NCI-H82 (cell line): ENCODE measurements around the gene ATF2.

Experiments used
- DNase-seq: peaks from one replicate; lab custom pipeline; 2025; lab: John Stamatoyannopoulos, UW

ATF2 gene, protein sequence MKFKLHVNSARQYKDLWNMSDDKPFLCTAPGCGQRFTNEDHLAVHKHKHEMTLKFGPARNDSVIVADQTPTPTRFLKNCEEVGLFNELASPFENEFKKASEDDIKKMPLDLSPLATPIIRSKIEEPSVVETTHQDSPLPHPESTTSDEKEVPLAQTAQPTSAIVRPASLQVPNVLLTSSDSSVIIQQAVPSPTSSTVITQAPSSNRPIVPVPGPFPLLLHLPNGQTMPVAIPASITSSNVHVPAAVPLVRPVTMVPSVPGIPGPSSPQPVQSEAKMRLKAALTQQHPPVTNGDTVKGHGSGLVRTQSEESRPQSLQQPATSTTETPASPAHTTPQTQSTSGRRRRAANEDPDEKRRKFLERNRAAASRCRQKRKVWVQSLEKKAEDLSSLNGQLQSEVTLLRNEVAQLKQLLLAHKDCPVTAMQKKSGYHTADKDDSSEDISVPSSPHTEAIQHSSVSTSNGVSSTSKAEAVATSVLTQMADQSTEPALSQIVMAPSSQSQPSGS

DNA sequence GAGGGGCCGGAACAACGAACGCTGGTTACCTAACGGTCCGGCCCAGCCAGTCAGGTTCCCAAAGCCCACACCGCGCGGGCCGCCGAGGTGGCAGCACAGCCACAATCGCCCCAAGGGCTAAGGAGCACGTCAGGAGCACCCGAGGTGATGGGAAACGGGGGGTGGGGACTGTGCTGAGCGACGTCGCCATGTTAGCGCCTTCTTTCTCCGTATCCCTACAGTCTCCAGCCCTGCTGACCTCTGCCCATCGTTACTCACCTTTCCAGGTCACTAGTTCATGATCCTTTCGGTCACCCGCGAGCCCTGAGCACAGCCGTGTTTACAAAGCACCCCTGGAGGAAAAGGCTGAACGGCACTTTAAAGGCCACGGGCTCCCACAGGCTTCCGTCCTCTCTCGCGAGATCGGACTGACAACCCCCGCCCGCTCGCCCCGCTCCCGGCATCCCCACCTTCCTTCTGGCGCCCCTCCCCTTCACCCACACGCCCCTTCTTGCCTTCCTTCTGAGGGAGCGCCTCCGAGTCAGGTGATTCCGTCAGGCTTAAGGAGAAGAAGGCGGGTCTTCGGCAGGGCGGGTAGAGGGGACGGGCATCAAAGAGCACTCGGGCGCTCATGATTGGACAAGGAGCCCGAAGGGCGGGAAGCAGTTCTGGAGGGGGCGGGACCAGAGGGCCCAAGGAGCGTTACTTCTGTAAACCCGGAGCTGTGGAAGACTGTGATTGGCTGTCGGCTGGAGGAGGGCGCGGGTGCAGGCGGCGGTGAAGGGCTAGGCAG, at the start of gene ATF2:
Gene ATF2 (minus strand): TSS at position 412 of the 772 bp plus-strand sequence. CDS start 31,760 bp downstream, outside the sequence.
- DNase-seq, result peak; percentile 100

DNA sequence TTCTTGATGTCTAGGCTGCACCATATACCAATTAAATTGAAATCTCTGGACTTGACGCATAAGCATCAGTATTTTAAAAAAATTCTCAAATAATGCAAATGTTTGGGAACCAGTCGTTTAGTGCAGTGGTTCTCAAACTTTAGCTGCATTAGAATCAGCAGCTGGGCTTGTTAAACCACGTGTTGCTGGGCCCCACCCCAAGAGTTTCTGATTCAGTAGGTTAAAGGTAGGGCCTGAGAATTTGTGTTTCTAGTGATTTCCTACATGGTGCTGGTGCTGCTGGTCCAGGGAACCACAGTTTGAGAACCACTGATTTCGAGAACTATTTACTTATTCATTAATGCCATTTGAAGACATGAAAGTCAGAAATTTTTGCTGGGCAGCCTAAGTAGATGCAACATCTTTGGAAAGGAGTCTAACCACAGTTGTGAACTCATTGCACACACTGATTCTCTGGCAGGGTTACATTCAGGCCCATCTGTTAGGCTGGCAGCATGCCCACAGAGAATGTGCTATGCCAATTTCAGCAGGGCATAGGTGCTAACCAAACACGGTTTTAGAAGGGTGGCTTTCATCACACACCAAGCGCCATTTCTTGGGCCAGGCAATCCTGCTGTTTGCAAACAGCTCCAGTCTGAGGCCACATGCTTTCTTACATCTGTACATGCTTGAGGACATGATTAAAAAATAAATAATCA, 39.9 kb upstream of the ATF2 start:
- DNase-seq, result no peak

DNA sequence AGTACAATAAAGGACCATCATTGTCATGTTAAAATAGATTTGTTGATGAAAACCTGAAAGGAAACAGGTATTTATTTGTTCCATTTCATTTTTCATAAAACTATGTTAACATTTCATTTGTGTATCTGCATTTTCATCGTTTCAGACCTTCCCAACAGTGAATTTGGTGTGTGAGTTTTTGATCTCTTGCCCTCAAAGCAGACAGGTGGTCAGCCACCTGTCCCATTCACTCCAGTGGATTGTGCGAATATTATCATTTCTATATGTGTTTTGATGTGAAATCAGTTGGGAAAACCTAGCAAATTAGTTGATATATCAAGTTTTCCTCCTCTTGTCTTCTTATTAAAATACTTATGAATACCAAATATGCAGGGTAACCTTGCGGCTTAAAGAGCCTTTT, 38.9 kb upstream of the ATF2 start:
- no peak for DNase-seq

DNA sequence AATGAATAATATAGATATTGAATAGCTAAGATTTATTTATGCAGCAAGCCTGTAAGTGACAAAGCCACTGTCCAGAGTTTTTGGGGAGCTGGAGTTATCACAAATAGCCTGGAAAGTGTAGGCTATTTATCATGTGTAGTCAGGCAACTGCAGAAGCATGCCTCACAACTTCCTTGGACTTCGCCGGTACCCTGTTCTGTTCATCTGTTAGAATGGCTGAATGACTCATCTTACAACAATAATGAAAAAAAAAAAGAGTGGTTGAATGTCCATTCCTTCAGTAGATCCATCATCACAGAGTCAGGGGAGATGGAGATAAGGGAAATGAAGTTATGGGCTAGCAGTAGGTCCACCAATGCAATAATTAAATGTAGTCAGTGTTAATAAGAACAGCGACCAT, 37.5 kb upstream of the ATF2 start:
- no peak for DNase-seq

DNA sequence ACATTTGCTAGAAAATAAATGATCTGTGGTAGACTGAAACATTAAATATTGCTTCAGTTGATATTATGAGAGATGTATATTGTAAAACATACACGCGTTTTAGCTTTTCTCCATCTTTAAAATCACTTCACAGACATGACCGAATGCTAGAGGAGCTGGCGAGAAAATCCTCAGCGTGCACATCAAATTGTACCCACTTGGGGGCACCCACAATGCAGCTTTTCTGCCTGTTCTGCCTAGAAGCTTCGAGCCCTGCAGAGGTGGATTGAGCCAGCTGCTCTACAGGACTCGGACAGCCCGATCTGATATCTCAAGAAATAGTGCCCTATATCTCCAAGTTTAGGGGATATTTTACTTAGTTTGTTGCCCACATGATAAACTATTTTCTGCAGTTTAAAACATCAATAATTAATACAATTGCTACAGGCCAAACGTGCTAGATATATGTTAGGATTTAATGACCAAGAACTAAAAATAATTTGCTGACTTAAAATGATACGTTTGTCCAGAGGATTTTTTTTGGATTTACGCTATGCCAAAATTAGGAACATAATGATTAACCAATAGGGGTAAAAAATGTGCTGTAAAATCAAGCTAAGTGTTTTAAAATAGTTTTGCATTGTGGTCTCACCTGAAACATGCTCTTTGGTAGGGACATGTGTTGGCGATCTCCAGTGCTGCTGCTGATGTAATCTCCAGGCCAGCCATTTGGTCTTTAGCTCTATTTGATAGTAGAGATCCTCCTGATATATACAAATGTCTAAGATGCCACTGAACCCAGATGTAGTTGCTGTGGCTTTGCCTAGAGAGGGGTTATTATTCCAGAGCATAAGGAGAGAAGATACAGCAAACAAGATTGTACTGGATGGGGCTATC, 35.9 kb upstream of the ATF2 start:
- peak; percentile 86 for DNase-seq

DNA sequence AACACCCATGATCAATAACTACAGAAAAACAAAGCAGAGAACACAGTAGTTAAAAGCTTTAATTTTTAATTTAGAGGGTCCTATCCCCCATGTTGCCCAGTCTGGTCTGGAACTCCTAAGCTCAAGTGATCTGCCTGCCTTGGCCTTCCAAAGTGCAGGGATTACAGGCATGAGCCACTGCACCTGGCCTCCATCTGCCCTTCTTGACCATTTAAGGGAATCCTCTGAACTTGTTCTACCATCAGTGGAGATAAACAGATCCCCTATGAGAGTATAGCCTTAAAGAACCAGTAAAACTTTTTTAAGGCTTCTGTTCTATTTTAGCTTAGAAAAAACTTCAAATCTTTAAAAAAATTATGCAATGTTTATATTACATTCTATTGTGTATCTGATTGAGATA, 27.0 kb upstream of the ATF2 start:
- peak; percentile 89 for DNase-seq

DNA sequence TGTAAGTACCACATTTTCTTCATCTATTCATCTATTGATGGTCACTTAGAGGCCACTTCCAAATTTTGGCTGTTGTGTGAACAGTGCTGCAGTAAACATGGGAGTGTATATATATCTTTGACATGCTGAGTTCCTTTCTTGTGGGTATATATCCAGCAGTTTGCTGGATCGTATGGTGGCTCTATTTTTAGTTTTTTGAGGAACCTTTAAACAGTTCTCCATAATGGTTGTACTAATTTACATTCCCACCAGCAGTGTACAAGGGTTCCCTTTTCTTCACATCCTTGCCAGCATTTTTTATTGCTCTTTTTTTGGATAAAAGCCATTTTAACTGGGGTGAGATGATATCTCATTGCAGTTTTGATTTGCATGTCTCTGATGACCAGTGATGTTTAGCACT, 20.8 kb upstream of the ATF2 start:
- no peak for DNase-seq

DNA sequence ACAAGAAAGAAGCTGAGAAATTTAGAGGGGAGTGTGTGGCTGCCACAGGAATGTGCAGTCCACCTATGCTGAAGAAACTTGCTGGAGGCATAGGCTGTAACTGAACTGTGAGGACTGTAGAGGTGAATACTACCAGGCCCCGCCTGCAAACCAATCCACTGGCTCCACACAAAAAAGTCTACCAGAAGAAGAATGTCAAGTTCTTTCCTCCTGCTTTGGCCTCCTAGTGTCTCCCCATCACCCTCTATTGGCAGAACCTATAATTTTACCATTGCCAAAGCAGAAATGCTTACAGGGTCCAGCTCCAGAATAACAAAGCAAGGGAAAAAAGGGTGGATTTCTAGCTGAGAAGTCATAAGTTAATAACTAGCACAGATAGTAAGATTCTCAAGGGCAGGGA, 19.4 kb upstream of the ATF2 start:
- DNase-seq, result peak; percentile 51

DNA sequence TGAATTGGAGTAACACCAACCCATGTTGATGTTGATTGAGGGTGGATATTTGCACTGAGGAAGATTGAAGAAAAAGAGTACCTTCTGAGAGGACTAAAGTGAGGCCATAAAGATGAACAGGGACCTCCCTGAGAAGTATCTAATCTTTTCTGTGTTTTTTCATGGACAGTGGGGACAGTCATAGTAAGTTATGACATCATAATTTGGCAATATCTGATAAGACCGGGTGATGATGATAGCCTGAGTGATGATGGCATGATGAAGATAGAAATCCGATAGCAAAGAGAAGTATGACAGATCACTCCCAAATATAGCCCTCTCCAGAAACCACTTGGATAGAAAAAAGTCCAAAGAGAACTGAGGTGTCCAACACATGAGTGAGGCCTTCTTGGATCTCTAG, 15.7 kb upstream of the ATF2 start:
- no peak for DNase-seq

DNA sequence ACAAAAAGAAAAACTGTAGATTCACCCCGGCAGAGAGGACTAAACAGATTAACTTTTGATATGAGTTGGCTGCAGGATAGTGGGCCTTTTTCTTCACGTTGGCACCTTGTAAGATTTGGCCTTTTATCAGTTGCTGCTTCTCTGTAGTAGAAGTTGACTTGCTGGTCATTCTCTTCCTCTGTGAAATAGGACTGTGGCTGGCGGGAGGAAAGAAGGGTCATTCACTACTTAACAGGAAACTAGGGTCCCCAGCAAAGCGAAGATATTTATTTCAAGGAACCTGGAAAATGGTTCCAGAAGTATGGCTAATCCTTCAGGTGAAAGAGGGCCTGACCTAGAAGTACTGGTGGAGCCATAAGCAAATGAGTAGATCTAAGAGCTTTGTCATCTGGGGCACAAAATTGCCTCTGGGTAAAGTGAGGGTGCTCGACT, 13.9 kb upstream of the ATF2 start:
- DNase-seq, result no peak

DNA sequence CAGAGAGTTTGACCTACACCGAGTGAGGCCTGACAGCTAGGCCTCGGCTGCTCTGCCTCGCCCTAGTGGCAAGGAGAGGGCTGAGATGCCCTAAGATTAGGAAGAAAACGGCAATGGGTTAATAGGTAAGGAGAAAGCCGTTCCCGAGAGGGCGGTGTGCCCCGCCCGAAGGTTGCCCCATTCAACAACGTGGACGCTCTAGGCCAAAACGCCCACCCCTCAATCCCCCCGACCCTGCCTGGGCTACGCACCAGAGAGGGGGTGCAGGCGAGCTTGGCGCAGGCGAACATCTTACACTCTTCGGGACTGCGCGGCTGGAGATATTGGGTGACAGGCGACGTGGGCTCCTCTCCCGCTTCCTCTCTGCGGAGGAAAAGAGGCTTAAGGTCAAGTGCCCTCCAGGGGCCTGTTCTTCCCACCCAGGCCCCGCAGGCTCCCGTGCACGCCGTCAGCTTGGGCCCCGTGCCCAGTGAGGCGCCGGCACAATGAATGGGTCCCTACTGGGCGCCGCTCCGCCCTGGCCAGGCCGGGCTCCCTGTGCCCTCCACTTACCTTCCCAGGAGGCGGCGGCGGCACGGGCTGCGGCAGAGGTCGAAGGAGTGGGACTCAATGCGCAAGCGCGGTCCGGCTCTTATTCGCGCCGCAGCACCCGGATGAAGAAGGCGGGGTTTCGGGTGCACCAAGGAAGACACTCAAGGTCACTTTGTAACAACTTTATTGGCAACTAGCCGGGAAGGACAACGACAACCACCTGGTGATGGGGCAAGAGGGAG, 13.3 kb upstream of the ATF2 start, which contains the start of gene ATP5MC3:
Gene ATP5MC3 (minus strand): TSS at position 607 of the 773 bp plus-strand sequence. CDS start 317 bp downstream, at position 290.
- peak; percentile 98 for DNase-seq

DNA sequence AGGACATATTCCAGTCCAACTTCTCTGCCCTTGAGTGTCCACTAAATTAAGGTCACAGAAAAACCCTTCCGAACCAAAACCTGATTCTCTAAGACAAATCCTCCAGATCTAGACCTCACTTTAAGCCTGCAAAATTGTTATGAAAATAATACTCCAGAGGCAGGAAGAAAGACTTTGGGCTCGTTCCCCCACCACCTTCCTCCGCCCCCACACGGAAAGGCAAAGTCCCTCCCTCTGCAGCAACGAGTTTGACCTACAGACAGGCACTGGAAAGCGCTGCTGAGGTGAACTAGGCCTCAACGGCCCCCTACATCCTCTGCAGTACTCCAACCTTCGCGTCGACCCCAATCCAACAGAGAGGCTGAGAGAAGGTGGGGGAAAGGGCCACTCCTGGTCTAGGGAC, 12.7 kb upstream of the ATF2 start:
- DNase-seq, result peak; percentile 69

DNA sequence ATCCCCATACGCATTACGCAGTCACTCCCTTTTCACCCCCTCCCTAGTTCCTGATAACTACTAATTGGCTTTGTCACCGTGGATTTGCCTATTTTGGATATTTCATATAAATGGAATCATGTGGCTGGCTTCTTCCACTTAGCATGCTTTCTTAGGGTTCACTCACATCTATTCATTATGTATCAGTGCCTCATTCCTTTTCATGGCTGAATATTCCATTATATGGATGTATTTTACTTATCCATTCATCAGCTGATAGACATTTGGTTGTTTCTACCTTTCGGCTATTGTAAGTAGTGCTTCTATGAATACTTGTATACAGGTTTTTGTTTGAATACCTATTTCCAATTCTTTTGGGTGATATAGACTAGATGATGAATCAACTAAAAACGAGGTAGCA, 8.6 kb upstream of the ATF2 start:
- DNase-seq, result no peak

DNA sequence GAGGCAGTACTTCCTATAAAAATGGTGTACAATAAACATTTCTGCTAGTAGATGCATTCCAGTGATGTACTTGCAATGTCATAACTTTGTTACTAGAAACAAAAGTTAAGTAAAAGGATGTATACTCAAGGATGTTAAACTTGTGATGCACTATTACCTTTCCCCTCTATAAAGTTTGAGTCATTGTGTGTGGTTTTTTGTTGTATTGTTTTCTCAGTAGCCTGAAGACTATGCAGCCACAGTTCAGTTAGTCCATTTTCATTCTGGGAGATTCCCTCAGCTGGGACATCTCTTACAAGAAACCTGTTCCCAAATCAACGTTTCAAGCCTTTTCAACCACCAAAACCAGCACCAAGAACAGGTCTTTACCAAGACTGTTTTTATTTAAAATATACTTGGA, 7.9 kb upstream of the ATF2 start:
- no peak for DNase-seq

DNA sequence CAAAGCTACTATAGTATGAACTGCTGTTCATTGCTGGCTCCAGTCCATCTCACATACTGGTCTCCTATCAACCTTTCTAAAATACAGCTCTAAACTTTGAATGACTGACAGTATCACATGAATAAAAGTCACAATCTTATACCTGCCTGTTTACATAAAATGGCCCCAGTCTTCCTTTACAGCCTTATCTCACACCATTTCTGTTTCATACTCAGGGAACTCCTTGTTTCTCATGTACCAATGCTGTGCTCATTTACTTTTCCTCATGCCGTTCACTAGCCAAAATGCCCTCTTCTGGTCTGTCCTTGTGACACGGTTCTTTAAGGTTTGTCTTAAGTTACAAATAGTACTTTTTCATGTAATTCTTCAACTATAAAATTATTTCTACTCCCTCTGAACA, 7.3 kb upstream of the ATF2 start:
- no peak for DNase-seq

DNA sequence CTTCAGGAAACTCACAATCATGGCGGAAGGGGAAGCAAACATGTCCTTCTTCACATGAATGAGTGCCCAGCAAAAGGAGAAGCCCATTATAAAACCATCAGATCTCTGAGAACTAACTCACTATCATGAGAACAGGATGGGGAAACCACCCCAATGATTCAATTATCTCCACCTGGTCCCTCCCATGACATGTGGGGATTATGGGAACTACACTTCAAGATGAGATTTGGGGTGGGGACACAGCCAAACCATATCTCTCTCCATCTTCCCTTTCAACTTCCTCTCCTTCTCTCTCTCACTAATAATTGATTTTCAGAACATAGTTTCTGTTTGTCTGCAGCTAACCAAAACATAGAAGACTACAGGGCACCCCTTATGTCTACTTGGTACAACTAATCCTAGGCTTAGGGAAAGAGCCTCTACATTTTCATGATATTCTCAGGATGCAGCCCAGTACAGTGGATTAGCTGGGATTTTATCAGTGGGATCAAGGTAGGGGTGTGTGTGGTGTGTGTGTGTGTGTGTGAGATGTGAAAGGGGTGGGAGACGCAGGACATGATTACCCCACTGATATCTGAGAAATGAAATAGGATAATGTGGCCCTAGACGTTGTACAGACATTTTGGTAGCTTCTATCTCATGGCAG, 2.8 kb upstream of the ATF2 start:
- DNase-seq, result peak; percentile 62

DNA sequence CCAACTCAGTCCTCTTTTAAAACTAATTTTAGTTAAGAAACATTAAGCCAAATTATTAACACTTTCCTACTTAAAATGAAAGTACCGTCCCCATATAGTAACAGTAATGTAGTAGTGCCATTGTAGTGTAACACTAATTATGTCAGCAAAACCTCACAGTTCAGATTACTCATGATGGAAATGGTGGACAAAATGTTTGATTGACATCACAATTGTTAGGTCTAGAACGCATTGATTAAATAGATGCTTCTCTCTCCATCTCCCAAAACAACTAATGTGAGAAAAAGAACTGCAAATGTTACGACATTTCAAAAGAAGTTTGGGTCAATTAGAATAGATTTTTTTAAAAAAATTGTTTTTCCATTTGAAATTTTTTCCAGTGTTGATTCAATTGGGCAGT, 1.2 kb upstream of the ATF2 start:
- DNase-seq, result no peak

DNA sequence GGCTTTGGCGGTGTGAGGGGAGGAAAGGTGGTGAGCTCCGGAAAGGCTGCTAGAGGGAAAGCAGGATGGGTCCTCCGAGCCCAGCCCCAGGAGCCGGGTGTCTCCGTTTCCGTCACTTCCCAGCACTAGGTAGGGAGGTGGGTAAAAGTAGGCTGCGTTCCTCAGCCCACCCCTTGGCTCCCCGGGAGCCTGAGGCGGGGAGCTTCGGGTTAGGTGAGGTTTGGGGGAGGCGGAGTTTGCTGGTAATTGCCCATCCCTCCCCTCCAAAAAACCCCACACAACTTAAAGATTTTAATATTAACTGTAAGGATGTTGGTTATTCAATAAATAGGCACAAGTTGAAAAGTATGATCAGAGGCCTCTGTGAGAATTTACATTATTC, 552 bp upstream of the ATF2 start:
- no peak for DNase-seq

DNA sequence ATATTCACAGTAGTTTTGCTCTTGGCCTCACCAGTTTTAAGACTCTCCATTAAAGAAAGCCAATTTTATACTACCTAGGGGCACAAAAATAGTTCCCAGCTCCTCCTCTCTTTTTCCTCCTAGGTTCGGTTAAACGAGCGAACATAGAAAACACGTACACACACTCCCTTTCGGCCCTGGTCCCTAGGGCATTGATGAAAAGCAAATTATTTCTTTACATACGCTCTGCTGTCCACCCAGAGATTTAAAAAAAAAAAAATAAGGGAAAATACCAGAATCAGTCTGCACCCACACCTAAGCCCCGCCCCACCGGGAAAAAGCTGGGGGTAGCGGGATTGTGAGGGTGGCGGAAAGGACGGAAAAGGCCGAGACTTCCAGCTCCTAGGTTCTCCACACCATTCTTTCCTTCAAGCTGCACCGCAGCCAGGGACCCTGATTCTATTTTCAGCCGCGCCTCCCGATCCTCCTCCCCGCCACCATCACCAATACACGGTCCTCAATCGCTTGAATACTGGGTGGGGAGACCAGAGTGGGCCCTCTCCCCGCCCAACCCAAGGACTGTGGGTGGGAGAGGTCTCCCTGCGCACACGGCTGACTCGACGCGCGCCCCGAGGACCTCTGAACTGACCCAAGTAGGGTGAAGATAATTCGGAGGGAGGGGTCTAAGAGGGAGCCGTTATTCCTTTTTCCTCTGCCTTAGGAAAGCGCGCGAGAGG, 769 bp downstream of the ATF2 start:
- DNase-seq, result peak; percentile 83
